ENCODE data around the gene NBEA.
"Not testable (repeated sequence)": the region's sequence is repeated elsewhere in the genome, so short reads cannot be mapped to it uniquely, and the experiment has no call there.

Gene NBEA

GRCh38 chr13:35664747-35665146 lies 722.7 kb downstream of the NBEA start:
- Histone ChIP-seq H3K27ac (no peak overlapping the region), H3K4me3 (no peak overlapping the region)

- Histone ChIP-seq H3K27ac (no peak overlapping the region), H3K4me3 (no peak overlapping the region)
Measured at GRCh38 chr13:35669321-35669720, 727.3 kb downstream of the NBEA start.

- H3K27ac ChIP-seq, result no peak overlapping the region
- H3K4me3 ChIP-seq, result no peak overlapping the region
Measured at GRCh38 chr13:35672611-35673010, 730.5 kb downstream of the NBEA start.

GRCh38 chr13:35675651-35676050 lies 733.6 kb downstream of the NBEA start:
- no peak overlapping the region for H3K4me3 ChIP-seq
- no peak overlapping the region for H3K27ac ChIP-seq

GRCh38 chr13:35677863-35678262 lies 735.8 kb downstream of the NBEA start:
- H3K4me3 ChIP-seq, H3K27ac ChIP-seq: not testable (repeated sequence)

- H3K4me3 ChIP-seq, result no peak overlapping the region
Measured at GRCh38 chr13:35681685-35682084, 739.6 kb downstream of the NBEA start.

GRCh38 chr13:35684432-35684831 lies 742.4 kb downstream of the NBEA start:
- no peak overlapping the region for H3K27ac ChIP-seq
- no peak overlapping the region for H3K4me3 ChIP-seq

More at GRCh38 chr13:35681685-35682084, 739.6 kb downstream of the NBEA start:
- H3K27ac ChIP-seq, result no peak overlapping the region

- Histone ChIP-seq H3K4me3 (no peak overlapping the region), H3K27ac (no peak overlapping the region)
Measured at GRCh38 chr13:35687336-35687735, 745.3 kb downstream of the NBEA start.

GRCh38 chr13:35690581-35691207 lies 748.6 kb downstream of the NBEA start:
- H3K27ac ChIP-seq, result no peak overlapping the region
- H3K4me3 ChIP-seq, result no peak overlapping the region

GRCh38 chr13:35693134-35693784 lies 751.2 kb downstream of the NBEA start:
- peak overlapping the region in 1 of 21 experiments; percentile 52 for H3K27ac ChIP-seq
- no peak overlapping the region for H3K4me3 ChIP-seq

GRCh38 chr13:35694031-35694430 lies 752.0 kb downstream of the NBEA start:
- Histone ChIP-seq H3K27ac (no peak overlapping the region), H3K4me3 (no peak overlapping the region)

GRCh38 chr13:35694549-35695447 lies 752.7 kb downstream of the NBEA start:
- no peak overlapping the region for H3K4me3 ChIP-seq
- peak overlapping the region in 1 of 21 experiments; percentile 25 for H3K27ac ChIP-seq

- Histone ChIP-seq H3K27ac (peak overlapping the region in 1 of 21 experiments; percentile 25), H3K4me3 (no peak overlapping the region)
Measured at GRCh38 chr13:35695448-35695770, 753.3 kb downstream of the NBEA start.

- no peak overlapping the region for H3K4me3 ChIP-seq
- no peak overlapping the region for H3K27ac ChIP-seq
Measured at GRCh38 chr13:35697186-35697730, 755.2 kb downstream of the NBEA start.

- Histone ChIP-seq H3K4me3 (no peak overlapping the region), H3K27ac (peak overlapping the region in 3 of 21 experiments; percentile 55 to 70 (median 64))
Measured at GRCh38 chr13:35698911-35699576, 757.0 kb downstream of the NBEA start.

- no peak overlapping the region for H3K4me3 ChIP-seq
- peak overlapping the region in 7 of 21 experiments; percentile 7 to 70 (median 51) for H3K27ac ChIP-seq
Measured at GRCh38 chr13:35699825-35700510, 757.9 kb downstream of the NBEA start.

GRCh38 chr13:35700671-35701070 lies 758.6 kb downstream of the NBEA start:
- Histone ChIP-seq H3K4me3 (no peak overlapping the region), H3K27ac (peak overlapping the region in 6 of 21 experiments; percentile 7 to 60 (median 46))

GRCh38 chr13:35702316-35702715 lies 760.2 kb downstream of the NBEA start:
- no peak overlapping the region for H3K27ac ChIP-seq

GRCh38 chr13:35703061-35703460 lies 761.0 kb downstream of the NBEA start:
- Histone ChIP-seq H3K27ac (no peak overlapping the region), H3K4me3 (no peak overlapping the region)

More at GRCh38 chr13:35702316-35702715, 760.2 kb downstream of the NBEA start:
- no peak overlapping the region for H3K4me3 ChIP-seq
